Measurements from ENCODE around the gene CASZ1.

The CASZ1 gene

GRCh38 chr1:10796029-10796944, at the start of gene CASZ1:
Gene CASZ1 (minus strand): TSS chr1:10796646. CDS start chr1:10693889, 102,757 bp downstream.
- no peak for TF ChIP-seq POLR2A (IDR thresholded peaks at IDR 0.05; ENCODE audit: low read depth, low read length)
- DNase-seq (ENCODE audit: insufficient read length, low spot score) = peak; percentile 89
- FAIRE-seq = no peak

- FAIRE-seq (no peak), DNase-seq (ENCODE audit: insufficient read length, low spot score) (no peak)
- TF ChIP-seq POLR2A (IDR thresholded peaks at IDR 0.05; ENCODE audit: low read depth, low read length) = no peak
Observed at GRCh38 chr1:10843697-10844096, 47.3 kb upstream of the CASZ1 start.

- no peak for DNase-seq (ENCODE audit: insufficient read length, low spot score)
- TF ChIP-seq POLR2A (IDR thresholded peaks at IDR 0.05; ENCODE audit: low read depth, low read length) = no peak
- no peak for FAIRE-seq
Observed at GRCh38 chr1:10841118-10841517, 44.7 kb upstream of the CASZ1 start.

- TF ChIP-seq POLR2A (IDR thresholded peaks at IDR 0.05; ENCODE audit: low read depth, low read length) = no peak
- no peak for FAIRE-seq
- no peak for DNase-seq (ENCODE audit: insufficient read length, low spot score)
Observed at GRCh38 chr1:10839188-10839770, 42.8 kb upstream of the CASZ1 start.

GRCh38 chr1:10838541-10838940, 42.1 kb upstream of the CASZ1 start:
- no peak for TF ChIP-seq POLR2A (IDR thresholded peaks at IDR 0.05; ENCODE audit: low read depth, low read length)
- DNase-seq (ENCODE audit: insufficient read length, low spot score) (no peak), FAIRE-seq (no peak)

- DNase-seq (ENCODE audit: insufficient read length, low spot score) (no peak), FAIRE-seq (no peak)
- TF ChIP-seq POLR2A (IDR thresholded peaks at IDR 0.05; ENCODE audit: low read depth, low read length) = no peak
Observed at GRCh38 chr1:10836726-10837125, 40.3 kb upstream of the CASZ1 start.

GRCh38 chr1:10835822-10836421, 39.5 kb upstream of the CASZ1 start:
- no peak for TF ChIP-seq POLR2A (IDR thresholded peaks at IDR 0.05; ENCODE audit: low read depth, low read length)
- FAIRE-seq (no peak), DNase-seq (ENCODE audit: insufficient read length, low spot score) (no peak)

GRCh38 chr1:10835421-10835820, 39.0 kb upstream of the CASZ1 start:
- FAIRE-seq = no peak
- DNase-seq (ENCODE audit: insufficient read length, low spot score) = no peak

GRCh38 chr1:10834770-10835412, 38.4 kb upstream of the CASZ1 start:
- FAIRE-seq (no peak), DNase-seq (ENCODE audit: insufficient read length, low spot score) (no peak)
- TF ChIP-seq POLR2A (IDR thresholded peaks at IDR 0.05; ENCODE audit: low read depth, low read length) = no peak

More at GRCh38 chr1:10835421-10835820, 39.0 kb upstream of the CASZ1 start:
- no peak for TF ChIP-seq POLR2A (IDR thresholded peaks at IDR 0.05; ENCODE audit: low read depth, low read length)

- no peak for TF ChIP-seq POLR2A (IDR thresholded peaks at IDR 0.05; ENCODE audit: low read depth, low read length)
- peak; percentile 34 for DNase-seq (ENCODE audit: insufficient read length, low spot score)
- no peak for FAIRE-seq
Observed at GRCh38 chr1:10833630-10834557, 37.4 kb upstream of the CASZ1 start.

GRCh38 chr1:10832703-10833102, 36.3 kb upstream of the CASZ1 start:
- no peak for DNase-seq (ENCODE audit: insufficient read length, low spot score)
- no peak for TF ChIP-seq POLR2A (IDR thresholded peaks at IDR 0.05; ENCODE audit: low read depth, low read length)
- FAIRE-seq = no peak

- peak; percentile 68 for DNase-seq (ENCODE audit: insufficient read length, low spot score)
- FAIRE-seq = peak; percentile 78
- no peak for TF ChIP-seq POLR2A (IDR thresholded peaks at IDR 0.05; ENCODE audit: low read depth, low read length)
Observed at GRCh38 chr1:10830961-10831668, 34.7 kb upstream of the CASZ1 start.

Data from H54 (cell line).